Suprapubic skin (tissue), 4 donors: ENCODE data around the gene PRCD. TPM values are rescaled to one million over a fixed set of nuclear protein-coding genes. Genes with fewer than 3 reads are reported as not detected.

ENCODE experiments used
- DNase-seq, 2 donors: peaks; one replicate each; pipeline ENCODE4 v3.0.0-alpha.2; 2019; ENCODE audit warnings: low spot score in 2 of 2
- H3K27ac ChIP-seq: fragments of 200-600 bp; sonication (generic); one replicate; pipeline ENCODE4 v1.5.1; 2019
- H3K27me3 ChIP-seq: fragments of 200-600 bp; sonication (generic); one replicate; pipeline ENCODE4 v1.5.1; 2019
- H3K36me3 ChIP-seq: fragments of 200-600 bp; sonication (generic); one replicate; pipeline ENCODE4 v1.5.1; 2019
- H3K4me1 ChIP-seq: fragments of 200-600 bp; sonication (generic); one replicate; pipeline ENCODE4 v1.5.1; 2019
- H3K4me3 ChIP-seq: fragments of 200-600 bp; sonication (generic); one replicate; pipeline ENCODE4 v1.5.1; 2019; ENCODE audit warnings: mild to moderate bottlenecking
- H3K9me3 ChIP-seq: fragments of 200-600 bp; sonication (generic); one replicate; pipeline ENCODE4 v1.5.1; 2019
- EP300 ChIP-seq: sonication (generic); formaldehyde crosslinking; IDR thresholded peaks from one replicate; pipeline ENCODE4 v1.6.1; 2017; ENCODE audit warnings: antibody characterized with exemption
- POLR2A ChIP-seq, 2 donors: fragments of 450-650 bp; IDR thresholded peaks; one replicate each; pipeline ENCODE4 v1.6.1; 2017; ENCODE audit warnings: antibody characterized with exemption in 2 of 2, mild to moderate bottlenecking in 2 of 2, moderate library complexity in 2 of 2
- POLR2AphosphoS5 ChIP-seq, 3 donors: sonication (generic); formaldehyde crosslinking; IDR thresholded peaks; one replicate each; pipeline ENCODE4 v1.6.1; 2017; ENCODE audit warnings: antibody characterized with exemption in 3 of 3
- WGBS: methylation state at CpG from one replicate; pipeline ENCODE4 v1.1.5; 2018; 5-methylcytosine and 5-hydroxymethylcytosine counted together
- total RNA-seq, 4 donors: library from RNA; depleted of rRNA; stranded (reverse); fragments of >200 nt; gene quantifications; one replicate each; pipeline ENCODE4 v1.1.0, GENCODE V29; 2016
- TF ChIP-seq, protein P1 (sequence below), 2 donors: fragments of 200-600 bp in 1 of 2; fragments of 450-650 bp in 1 of 2; sonication (generic) in 1 of 2; IDR thresholded peaks; one replicate each; pipeline ENCODE4 v1.5.1; 2016 to 2019; ENCODE audit warnings: antibody characterized with exemption in 2 of 2, mild to moderate bottlenecking in 1 of 2, moderate library complexity in 1 of 2

The PRCD gene
- total RNA-seq, 4 donors from 2014 or later: 1.3 to 2.8 (median 2.2) TPM; not detected in 1

DNA sequence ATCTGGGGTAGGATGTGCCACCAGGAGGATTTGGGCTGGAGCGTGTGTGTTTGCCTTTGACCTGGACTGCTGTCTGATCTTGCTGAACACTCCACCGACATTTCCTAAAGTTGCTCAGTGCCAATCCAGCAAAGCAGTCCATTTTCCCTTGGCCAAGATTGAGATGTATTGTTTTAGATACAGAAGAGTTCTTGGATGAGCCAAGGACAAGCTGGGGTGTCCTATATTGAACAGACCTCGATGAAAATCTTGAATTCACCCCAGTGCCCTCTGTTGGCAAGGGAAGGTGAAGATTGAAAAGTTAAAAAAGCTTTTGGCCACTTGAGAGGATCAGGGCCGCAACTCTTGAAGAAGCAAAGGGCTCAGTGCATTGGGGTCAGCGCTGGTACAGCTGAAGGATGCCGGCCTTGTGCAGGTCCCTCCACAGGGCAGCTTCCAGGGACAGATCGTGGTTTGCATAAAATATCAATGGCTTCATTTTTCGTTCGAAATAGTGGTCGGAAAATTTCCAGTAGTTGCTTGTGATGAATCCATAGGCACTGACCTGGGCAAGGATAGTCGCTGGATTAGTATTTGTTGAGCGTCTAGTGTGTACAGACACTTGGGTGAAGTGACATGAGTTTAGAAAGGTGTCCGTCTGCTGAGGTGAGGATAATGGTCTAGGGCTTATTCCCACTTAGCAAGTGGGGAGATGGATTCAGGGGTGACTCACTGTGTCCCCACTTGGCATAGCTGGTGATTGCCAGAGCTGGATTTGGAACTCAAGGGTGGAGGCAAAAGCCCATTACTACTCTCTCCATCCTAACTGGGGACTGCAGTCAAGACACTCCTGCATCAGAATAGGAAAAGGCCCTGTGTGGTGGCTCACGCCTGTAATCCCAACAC is 26.1 kb downstream of the PRCD start:
- H3K36me3 ChIP-seq: peaks cover 40% of the 10 kb centered on the region
- WGBS: 86% methylated on average over 14 of the region's 14 CpGs
- no peak overlapping the region for H3K27ac ChIP-seq
- H3K4me1 ChIP-seq: peaks cover 51% of the 10 kb centered on the region
- no peak overlapping the region for H3K4me3 ChIP-seq
- no peaks in the 10 kb centered on the region for H3K27me3 ChIP-seq
- DNase-seq: no peak
- no peak for TF ChIP-seq POLR2AphosphoS5 (IDR thresholded peaks at IDR 0.05)
- TF ChIP-seq, protein P1, sequence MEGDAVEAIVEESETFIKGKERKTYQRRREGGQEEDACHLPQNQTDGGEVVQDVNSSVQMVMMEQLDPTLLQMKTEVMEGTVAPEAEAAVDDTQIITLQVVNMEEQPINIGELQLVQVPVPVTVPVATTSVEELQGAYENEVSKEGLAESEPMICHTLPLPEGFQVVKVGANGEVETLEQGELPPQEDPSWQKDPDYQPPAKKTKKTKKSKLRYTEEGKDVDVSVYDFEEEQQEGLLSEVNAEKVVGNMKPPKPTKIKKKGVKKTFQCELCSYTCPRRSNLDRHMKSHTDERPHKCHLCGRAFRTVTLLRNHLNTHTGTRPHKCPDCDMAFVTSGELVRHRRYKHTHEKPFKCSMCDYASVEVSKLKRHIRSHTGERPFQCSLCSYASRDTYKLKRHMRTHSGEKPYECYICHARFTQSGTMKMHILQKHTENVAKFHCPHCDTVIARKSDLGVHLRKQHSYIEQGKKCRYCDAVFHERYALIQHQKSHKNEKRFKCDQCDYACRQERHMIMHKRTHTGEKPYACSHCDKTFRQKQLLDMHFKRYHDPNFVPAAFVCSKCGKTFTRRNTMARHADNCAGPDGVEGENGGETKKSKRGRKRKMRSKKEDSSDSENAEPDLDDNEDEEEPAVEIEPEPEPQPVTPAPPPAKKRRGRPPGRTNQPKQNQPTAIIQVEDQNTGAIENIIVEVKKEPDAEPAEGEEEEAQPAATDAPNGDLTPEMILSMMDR (IDR thresholded peaks at IDR 0.05): no peak
- H3K9me3 ChIP-seq: no peaks in the 10 kb centered on the region

DNA sequence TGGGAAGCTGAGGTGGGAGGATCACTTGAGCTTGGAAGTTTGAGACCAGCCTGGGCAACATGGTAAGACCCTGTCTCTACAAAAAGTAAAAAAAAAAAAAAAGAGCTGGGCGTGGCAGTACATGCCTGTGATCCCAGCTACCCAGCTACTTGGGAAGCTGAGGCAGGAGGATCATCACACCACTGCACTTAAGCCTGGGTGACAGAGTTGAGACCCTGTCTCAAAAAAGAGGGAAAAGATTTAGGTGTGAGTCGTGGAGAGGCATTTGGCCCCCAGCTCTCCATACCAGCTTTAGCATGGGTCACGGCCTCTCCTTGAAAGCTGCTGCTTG is 26.7 kb downstream of the PRCD start:
- no peak overlapping the region for H3K4me3 ChIP-seq
- H3K27me3 ChIP-seq: no peaks in the 10 kb centered on the region
- peaks cover 45% of the 10 kb centered on the region for H3K4me1 ChIP-seq
- peak overlapping the region; percentile 29 for H3K27ac ChIP-seq
- WGBS: 55% methylated on average over 3 of the region's 3 CpGs
- DNase-seq: no peak
- peaks cover 35% of the 10 kb centered on the region for H3K36me3 ChIP-seq
- TF ChIP-seq, protein P1 (IDR thresholded peaks at IDR 0.05): no peak
- TF ChIP-seq POLR2A (IDR thresholded peaks at IDR 0.05): no peak
- TF ChIP-seq POLR2AphosphoS5 (IDR thresholded peaks at IDR 0.05): no peak
- TF ChIP-seq EP300: no peak
- H3K9me3 ChIP-seq: no peaks in the 10 kb centered on the region

DNA sequence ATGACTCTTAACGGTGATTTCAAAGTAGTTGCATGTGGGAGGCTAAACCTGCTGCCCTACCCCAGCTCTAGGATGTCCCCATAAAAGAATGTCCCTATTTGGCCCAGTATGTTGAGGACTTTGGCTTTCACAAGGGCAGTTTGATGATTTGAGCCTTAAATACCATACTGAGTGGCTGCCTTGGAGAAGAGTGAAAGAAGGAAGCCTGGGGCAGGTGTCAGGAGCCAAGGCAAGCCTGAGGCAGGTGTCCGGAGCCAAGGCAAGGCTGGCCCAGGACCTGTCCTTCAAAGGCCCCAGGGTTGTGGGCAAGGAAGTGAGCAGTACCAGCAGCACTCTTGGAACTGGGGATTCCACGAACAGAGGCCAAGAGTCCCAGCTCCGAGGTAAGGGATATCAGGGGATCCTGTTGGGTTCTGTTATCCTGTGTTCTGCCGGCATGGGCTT is 27.2 kb downstream of the PRCD start:
- WGBS: 55% methylated on average over 5 of the region's 5 CpGs
- no peak for DNase-seq
- Histone ChIP-seq H3K27ac (peak overlapping the region; percentile 29), H3K4me3 (no peak overlapping the region), H3K9me3 (no peaks in the 10 kb centered on the region), H3K4me1 (peaks cover 40% of the 10 kb centered on the region), H3K27me3 (no peaks in the 10 kb centered on the region), H3K36me3 (peaks cover 35% of the 10 kb centered on the region)
- no peak for TF ChIP-seq POLR2AphosphoS5 (IDR thresholded peaks at IDR 0.05)

DNA sequence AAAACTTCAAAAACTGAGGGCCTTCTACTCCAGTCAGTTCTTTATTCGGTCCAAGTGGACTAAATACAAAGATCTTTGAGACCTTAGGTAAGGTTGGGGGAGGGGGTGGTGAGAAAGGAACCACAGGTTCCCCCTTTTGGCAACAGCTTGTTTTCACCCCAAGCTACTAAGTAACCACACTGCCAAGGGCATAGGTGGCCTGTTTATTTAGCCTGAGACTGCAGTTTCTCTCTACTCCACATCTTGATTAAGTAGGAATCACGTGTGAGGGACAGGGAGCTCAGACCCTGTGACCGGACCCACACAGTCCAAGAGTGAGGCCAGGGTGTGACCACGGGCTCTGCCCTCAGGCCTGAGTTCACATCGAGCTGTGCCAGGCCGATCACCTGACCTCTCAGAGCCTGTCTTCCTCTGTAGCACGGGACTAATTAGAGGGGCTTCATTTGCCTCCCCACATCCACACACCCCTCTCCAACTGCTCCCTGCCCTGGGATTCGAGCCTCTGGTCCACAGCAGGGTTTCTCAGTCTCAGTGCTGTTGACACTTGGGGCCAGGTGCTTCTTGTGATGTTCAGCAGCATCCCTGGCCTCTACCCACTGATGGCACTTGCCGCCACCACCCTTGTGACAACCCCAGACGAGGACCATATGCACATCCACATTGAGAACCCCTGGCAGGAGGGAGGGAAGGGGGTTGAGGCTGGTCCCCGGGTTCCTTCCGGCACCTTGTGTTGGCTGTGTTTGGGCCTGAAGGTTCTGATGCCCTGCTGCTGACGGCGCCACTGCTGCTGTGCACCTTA is 28.0 kb downstream of the PRCD start:
- peaks cover 34% of the 10 kb centered on the region for H3K4me1 ChIP-seq
- no peaks in the 10 kb centered on the region for H3K27me3 ChIP-seq
- 43% methylated on average over 13 of the region's 14 CpGs for WGBS
- TF ChIP-seq EP300 (no peak), POLR2A (IDR thresholded peaks at IDR 0.05) (no peak), POLR2AphosphoS5 (IDR thresholded peaks at IDR 0.05) (peak in 1 of 3 donors; percentile 23)
- TF ChIP-seq, protein P1 (IDR thresholded peaks at IDR 0.05): no peak
- H3K27ac ChIP-seq: no peak overlapping the region
- H3K36me3 ChIP-seq: peaks cover 41% of the 10 kb centered on the region
- DNase-seq: no peak
- H3K4me3 ChIP-seq: no peak overlapping the region
- H3K9me3 ChIP-seq: no peaks in the 10 kb centered on the region

DNA sequence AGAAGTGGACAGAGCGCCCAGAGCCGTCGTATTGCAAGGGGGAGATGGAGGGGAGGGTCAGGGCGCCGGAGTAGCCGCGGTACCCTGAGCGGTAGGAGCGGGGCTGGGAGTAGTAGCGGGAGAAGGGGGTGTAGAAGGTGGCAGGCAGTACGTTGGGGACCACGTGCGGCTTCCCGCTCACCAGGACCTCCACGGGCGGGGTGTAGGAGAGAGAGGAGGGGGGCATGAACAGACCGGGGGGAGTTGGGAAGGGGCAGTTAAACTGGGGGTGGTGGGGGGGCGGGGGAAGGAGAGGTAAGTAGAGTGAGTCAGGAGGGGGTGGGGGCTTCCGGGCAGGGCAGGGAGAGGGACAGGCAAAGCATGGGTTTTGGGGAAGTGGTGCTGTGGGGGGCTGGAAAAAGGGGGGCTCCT is 29.0 kb downstream of the PRCD start:
- H3K36me3 ChIP-seq: peaks cover 44% of the 10 kb centered on the region
- no peaks in the 10 kb centered on the region for H3K9me3 ChIP-seq
- TF ChIP-seq EP300 (no peak), POLR2AphosphoS5 (IDR thresholded peaks at IDR 0.05) (no peak), POLR2A (IDR thresholded peaks at IDR 0.05) (no peak)
- TF ChIP-seq, protein P1 (IDR thresholded peaks at IDR 0.05): no peak
- H3K4me1 ChIP-seq: peaks cover 32% of the 10 kb centered on the region
- WGBS: 24% methylated on average over 17 of the region's 19 CpGs
- no peak for DNase-seq
- no peak overlapping the region for H3K4me3 ChIP-seq
- H3K27me3 ChIP-seq: no peaks in the 10 kb centered on the region
- no peak overlapping the region for H3K27ac ChIP-seq
